Fibroblast of villous mesenchyme (primary cell): ENCODE measurements around the gene LYG2. TPM values are rescaled to one million over a fixed set of nuclear protein-coding genes. Genes with fewer than 3 reads are reported as not detected.
"Not testable (repeated sequence)": the region's sequence is repeated elsewhere in the genome, so short reads cannot be mapped to it uniquely, and the experiment has no call there.

ENCODE experiments used
- DNase-seq: peaks from one replicate; pipeline ENCODE4 v3.0.0-alpha.2; 2010; ENCODE audit warnings: low read depth
- H3K4me3 ChIP-seq: 2 replicates; pipeline ENCODE4 v1.5.1; 2011; ENCODE audit warnings: low read depth, mild to moderate bottlenecking, low read length
- total RNA-seq: library from RNA; depleted of rRNA; stranded (reverse); fragments of >200 nt; gene quantifications from 2 replicates; pipeline ENCODE4 v1.2.3, GENCODE V29; 2012
- TF ChIP-seq, protein P1 (sequence below): IDR thresholded peaks from 2 replicates; pipeline ENCODE4 v1.5.1; 2012; ENCODE audit warnings: low read depth, mild to moderate bottlenecking, low read length; ENCODE audit not compliant: insufficient read depth

LYG2 gene, protein sequence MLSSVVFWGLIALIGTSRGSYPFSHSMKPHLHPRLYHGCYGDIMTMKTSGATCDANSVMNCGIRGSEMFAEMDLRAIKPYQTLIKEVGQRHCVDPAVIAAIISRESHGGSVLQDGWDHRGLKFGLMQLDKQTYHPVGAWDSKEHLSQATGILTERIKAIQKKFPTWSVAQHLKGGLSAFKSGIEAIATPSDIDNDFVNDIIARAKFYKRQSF
- not detected in 2 replicates for total RNA-seq

DNA sequence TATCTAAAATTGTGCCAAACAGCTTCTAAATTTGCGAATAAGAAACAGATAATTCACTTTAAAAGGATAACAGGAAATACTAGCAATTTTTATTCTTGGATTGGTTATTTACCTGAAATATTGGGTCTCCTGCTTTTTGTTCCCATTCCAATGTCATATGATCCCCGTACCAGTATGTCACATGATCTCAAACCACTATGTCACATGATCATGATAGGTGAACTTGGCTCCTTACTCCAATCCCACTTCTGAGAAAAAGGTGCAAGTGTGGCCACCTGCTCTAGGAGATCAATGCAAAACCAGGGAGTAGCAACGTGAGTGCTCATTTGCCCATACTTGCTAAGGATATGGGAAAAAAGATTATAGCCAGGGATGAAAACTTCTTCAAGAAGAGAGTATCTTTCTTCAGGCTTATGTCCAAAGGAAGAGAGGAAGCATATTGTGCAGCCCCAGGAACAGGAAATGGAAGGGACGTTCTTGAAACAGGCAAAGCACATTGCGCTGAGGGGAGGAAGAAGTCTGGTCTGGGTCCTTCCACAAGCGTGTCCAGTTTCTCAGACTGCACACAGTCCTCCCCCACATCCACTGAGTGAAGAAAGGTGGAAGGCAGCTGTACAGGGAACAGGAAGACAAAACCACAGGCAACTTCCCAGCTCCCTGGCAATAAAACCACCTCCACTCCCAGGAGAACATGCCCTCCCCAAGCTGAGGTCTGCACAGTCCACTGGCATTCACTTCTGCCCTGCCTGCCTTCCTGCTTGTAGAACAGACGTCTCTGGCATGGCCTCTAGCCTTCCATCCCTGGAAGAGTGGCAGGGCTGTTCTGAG is at the start of gene LYG2:
Gene LYG2 (minus strand): TSS at position 176 of the 828 bp plus-strand sequence. CDS start 1,406 bp downstream, outside the sequence.
- TF ChIP-seq, protein P1, sequence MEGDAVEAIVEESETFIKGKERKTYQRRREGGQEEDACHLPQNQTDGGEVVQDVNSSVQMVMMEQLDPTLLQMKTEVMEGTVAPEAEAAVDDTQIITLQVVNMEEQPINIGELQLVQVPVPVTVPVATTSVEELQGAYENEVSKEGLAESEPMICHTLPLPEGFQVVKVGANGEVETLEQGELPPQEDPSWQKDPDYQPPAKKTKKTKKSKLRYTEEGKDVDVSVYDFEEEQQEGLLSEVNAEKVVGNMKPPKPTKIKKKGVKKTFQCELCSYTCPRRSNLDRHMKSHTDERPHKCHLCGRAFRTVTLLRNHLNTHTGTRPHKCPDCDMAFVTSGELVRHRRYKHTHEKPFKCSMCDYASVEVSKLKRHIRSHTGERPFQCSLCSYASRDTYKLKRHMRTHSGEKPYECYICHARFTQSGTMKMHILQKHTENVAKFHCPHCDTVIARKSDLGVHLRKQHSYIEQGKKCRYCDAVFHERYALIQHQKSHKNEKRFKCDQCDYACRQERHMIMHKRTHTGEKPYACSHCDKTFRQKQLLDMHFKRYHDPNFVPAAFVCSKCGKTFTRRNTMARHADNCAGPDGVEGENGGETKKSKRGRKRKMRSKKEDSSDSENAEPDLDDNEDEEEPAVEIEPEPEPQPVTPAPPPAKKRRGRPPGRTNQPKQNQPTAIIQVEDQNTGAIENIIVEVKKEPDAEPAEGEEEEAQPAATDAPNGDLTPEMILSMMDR = no peak
- DNase-seq = no peak
- H3K4me3 ChIP-seq = no peak within 1 kb of the TSS

DNA sequence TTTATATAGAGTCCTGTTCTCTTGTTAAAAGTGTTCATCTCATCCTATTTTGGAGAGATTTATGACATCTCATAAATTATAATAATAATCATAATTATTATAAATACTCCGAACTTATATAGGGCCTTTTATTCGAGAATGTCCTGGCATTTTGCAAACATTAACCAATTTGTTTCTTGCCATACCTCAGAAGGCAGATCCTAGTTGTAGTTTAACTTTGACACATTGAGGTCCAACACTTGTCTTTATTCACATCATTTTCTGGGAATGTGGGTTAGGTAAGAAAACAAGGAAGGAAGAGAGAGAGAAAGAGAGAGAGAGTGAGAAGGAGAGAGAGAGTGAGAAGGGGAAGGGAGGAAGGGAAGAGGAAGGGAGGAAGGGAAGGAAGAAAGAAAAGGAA is 45.6 kb upstream of the LYG2 start, which contains the start of gene LYG1:
Gene LYG1 (minus strand): TSS at position 101 of the 400 bp plus-strand sequence. CDS start 5,527 bp downstream, outside the sequence.
- DNase-seq, H3K4me3 ChIP-seq: not testable (repeated sequence)

DNA sequence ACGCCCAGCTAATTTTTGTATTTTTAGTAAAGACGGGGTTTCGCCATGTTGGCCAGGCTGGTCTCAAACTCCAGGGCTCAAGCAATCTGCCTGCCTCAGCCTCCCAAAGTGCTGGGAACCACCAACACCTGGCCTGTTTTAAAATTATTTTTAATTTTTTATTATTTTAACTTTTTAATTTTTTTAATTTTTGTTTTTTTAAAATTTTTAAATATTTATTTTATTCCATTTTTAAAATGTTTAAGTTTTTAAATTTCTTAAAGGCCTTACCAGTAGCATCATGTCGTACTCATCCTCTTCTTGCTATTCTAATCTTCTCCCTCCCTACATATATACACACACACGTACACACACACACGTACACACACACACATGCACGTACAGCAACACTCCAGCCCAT is 44.1 kb upstream of the LYG2 start:
- DNase-seq = no peak
- TF ChIP-seq, protein P1 = no peak
- no peak overlapping the region for H3K4me3 ChIP-seq

DNA sequence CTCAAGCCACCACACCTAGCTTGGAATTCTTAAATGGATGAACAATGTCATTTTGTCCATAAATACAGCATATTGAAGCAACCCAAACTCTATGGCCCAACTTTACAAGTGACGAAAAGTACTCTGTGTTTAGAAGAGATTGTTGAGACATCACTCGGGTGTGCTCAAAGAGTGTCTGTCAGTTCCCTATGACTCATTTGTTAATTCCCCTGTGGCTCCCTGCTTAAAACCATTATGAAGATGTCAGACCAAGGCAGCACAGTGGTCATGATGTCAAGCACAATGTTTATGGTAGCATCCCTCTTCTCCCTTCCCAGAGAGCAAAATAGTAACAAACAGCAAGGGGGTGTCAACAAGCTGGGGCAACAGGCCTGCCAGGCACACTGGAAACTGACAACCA is 42.5 kb upstream of the LYG2 start:
- TF ChIP-seq, protein P1 = no peak
- no peak overlapping the region for H3K4me3 ChIP-seq
- peak; percentile 49 for DNase-seq

DNA sequence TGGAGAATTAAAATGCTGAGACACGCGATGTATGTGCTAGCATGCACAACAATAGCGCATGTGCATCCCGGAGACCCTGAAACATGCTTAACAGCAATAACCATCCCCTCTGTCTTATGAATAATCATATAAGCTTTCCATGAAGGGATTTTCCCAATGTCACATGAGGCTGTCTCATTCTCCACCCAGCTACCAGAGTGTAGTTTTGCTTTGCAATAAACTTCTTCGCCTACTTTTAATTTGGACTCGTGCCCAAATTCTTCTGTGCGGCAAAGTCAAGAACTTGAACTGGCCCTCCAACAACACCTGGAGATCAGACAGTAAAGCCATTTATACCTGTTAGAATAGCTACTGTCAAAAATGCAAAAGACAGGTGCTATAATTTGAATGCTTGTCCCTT is 30.1 kb upstream of the LYG2 start:
- no peak overlapping the region for H3K4me3 ChIP-seq
- TF ChIP-seq, protein P1 = no peak
- DNase-seq = no peak

DNA sequence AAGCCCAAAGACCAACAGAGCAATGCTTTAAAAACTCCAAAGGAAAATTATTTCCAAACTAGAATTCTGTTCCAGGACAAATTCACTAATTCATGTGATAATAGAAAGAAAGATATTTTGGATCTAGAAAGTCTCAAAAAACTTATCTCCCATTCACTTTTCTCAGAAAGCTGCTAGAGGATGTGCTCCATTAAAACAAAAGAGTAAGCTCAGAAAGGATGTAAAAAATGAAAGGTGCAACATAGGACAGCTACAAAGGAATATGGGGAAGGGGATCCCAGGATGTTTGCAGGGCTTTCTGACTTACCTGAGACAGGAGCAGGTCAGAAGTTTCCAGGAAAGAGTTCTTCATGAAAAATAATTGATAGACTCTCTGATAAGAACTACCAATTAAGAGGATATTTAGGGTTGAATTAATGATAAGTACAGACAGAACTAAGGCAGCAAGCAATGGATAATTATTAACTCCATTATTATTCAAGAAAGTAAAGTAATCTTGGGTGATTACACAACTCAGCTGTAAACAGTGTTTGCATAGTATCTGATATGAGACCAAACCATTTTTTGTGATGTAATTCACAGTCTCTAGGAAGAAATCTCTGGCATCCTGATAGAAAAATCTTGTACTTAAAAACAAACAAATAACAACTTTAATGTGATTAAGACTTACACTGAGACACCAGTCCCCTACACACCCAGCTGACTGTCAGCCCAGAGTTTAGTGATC is 24.7 kb upstream of the LYG2 start:
- TF ChIP-seq, protein P1 = no peak
- H3K4me3 ChIP-seq = no peak overlapping the region
- peak; percentile 56 for DNase-seq
